ENCODE measurements around the gene NOVA1. TPM values are rescaled to one million over a fixed set of nuclear protein-coding genes. Genes with fewer than 3 reads are reported as not detected.
"Not testable (repeated sequence)": the region's sequence is repeated elsewhere in the genome, so short reads cannot be mapped to it uniquely, and the experiment has no call there.

The NOVA1 gene
- total and polyA plus RNA-seq, 2 of the 13 experiments (the other 11 are each of a cell fraction or from before 2014, with no cell fraction given), result 0.13 TPM

DNA sequence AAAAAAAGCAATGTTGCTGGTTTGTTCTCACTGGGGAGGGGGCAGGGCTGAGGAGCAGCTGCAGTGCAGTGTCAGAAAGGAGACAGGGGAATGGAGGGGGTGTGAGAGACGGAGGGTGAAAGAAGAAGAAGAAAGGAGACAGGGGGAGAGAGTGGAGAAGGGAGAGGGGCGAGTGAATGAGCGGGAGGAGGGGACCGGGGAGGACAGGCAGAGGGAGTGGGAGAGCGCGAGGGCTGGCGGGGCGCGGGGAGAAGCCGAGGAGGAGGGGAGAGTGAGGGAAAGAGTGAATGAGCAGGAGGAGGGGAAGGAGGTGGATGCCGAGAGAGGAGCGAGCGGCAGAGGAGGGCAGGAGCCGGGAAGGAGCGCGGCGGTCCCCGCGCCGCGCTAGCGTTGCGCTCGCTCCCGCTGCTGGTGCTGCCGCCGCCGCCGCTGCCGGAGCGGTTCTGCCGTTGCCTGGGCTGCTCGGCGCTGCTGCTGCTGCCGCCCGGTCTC lies at the start of gene NOVA1 (continued):
- TF ChIP-seq ZFP1 (CRISPR knock-in tag; IDR thresholded peaks at IDR 0.05) (no peak), PTBP1 (IDR thresholded peaks at IDR 0.05; ENCODE audit: low read depth, low read length, poor library complexity, severe bottlenecking) (peak; percentile 41), RBM39 (IDR thresholded peaks at IDR 0.05; ENCODE audit: low read depth, low read length, poor library complexity, severe bottlenecking) (no peak), ZNF773 (CRISPR knock-in tag; IDR thresholded peaks at IDR 0.05; ENCODE audit: borderline replicate concordance) (peak; percentile 59; the same call in 1 of the 2 replicates), ZNF619 (CRISPR knock-in tag; IDR thresholded peaks at IDR 0.05) (no peak), TSC22D2 (CRISPR knock-in tag; IDR thresholded peaks at IDR 0.05; ENCODE audit: borderline replicate concordance) (no peak), ZFP37 (CRISPR knock-in tag; IDR thresholded peaks at IDR 0.05; ENCODE audit: borderline replicate concordance) (no peak), BRCA1 (CRISPR knock-in tag; IDR thresholded peaks at IDR 0.05) (no peak)
- TF ChIP-seq, protein P1, sequence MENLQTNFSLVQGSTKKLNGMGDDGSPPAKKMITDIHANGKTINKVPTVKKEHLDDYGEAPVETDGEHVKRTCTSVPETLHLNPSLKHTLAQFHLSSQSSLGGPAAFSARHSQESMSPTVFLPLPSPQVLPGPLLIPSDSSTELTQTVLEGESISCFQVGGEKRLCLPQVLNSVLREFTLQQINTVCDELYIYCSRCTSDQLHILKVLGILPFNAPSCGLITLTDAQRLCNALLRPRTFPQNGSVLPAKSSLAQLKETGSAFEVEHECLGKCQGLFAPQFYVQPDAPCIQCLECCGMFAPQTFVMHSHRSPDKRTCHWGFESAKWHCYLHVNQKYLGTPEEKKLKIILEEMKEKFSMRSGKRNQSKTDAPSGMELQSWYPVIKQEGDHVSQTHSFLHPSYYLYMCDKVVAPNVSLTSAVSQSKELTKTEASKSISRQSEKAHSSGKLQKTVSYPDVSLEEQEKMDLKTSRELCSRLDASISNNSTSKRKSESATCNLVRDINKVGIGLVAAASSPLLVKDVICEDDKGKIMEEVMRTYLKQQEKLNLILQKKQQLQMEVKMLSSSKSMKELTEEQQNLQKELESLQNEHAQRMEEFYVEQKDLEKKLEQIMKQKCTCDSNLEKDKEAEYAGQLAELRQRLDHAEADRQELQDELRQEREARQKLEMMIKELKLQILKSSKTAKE (CRISPR knock-in tag; IDR thresholded peaks at IDR 0.05; ENCODE audit: borderline replicate concordance), result no peak

DNA sequence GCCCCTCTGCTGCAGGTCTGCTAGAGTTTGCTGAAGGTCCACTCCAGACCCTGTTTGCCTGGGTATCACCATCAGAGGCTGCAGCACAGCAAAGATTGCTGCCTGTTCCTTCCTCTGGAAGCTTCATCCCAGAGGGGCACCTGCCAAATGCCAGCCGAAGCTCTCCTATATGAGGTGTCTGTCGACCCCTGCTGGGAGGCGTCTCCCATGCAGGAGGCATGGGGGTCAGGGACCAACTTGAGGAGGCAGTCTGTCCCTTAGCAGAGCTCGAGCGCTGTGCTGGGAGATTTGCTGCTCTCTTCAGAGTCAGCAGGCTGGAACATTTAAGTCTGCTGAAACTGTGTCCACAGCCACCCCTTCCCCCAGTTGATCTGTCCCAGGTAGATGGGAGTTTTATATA lies 47.2 kb upstream of the NOVA1 start:
- H3K9ac ChIP-seq (ENCODE audit: insufficient read depth, low read depth, low read length); H2AFZ ChIP-seq (ENCODE audit: low read length); H3K79me2 ChIP-seq (ENCODE audit: insufficient read depth, low read length); H3K36me3 ChIP-seq (replicated peaks in 1 of 2; ENCODE audit: control insufficient read depth in 1 of 2, insufficient read depth in 2 of 2, low read length in 2 of 2); H3K4me2 ChIP-seq (ENCODE audit: low read depth, low read length); H3K4me1 ChIP-seq (ENCODE audit: insufficient read depth, low read length); H4K20me1 ChIP-seq (ENCODE audit: insufficient read depth, low read length); DNase-seq (ENCODE audit: low spot score); intact Hi-C loops (cut with micrococcal nuclease; ENCODE audit: unreplicated experiment); POLR2A ChIA-PET; H3K27ac ChIP-seq (ENCODE audit: extremely low read length, insufficient read depth, low read length); ATAC-seq; H3K4me3 ChIP-seq (replicated peaks in 1 of 3; ENCODE audit: insufficient read depth in 1 of 3, low read depth in 2 of 3, low read length in 3 of 3); CTCF ChIA-PET (ENCODE audit: low intra/inter-chr PET ratio, low total read pairs); BruUV-seq (replicated peaks); H3K27me3 ChIP-seq (ENCODE audit: control insufficient read depth in 1 of 2, insufficient read depth in 2 of 2, low read length in 2 of 2); FAIRE-seq; in situ Hi-C loops (cut with HindIII; ENCODE audit: extremely low pct_ligation_motif_present, low pct_unique_long_range_greater_than_20kb): not testable (repeated sequence)
- H3K9me3 ChIP-seq (ENCODE audit: low read length), result peaks cover 97% of the 10 kb centered on the region
- WGBS (ENCODE audit: low lambda C conversion rate), result 19% methylated on average over 5 of the region's 5 CpGs
- TF ChIP-seq, protein P2, sequence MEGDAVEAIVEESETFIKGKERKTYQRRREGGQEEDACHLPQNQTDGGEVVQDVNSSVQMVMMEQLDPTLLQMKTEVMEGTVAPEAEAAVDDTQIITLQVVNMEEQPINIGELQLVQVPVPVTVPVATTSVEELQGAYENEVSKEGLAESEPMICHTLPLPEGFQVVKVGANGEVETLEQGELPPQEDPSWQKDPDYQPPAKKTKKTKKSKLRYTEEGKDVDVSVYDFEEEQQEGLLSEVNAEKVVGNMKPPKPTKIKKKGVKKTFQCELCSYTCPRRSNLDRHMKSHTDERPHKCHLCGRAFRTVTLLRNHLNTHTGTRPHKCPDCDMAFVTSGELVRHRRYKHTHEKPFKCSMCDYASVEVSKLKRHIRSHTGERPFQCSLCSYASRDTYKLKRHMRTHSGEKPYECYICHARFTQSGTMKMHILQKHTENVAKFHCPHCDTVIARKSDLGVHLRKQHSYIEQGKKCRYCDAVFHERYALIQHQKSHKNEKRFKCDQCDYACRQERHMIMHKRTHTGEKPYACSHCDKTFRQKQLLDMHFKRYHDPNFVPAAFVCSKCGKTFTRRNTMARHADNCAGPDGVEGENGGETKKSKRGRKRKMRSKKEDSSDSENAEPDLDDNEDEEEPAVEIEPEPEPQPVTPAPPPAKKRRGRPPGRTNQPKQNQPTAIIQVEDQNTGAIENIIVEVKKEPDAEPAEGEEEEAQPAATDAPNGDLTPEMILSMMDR (CRISPR knock-in tag; IDR thresholded peaks at IDR 0.05), result peak; percentile 36
- peak; percentile 46 for TF ChIP-seq STAG1 (CRISPR knock-in tag; IDR thresholded peaks at IDR 0.05)
- TF ChIP-seq, protein P3, sequence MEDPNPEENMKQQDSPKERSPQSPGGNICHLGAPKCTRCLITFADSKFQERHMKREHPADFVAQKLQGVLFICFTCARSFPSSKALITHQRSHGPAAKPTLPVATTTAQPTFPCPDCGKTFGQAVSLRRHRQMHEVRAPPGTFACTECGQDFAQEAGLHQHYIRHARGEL (CRISPR knock-in tag; IDR thresholded peaks at IDR 0.05), result peak; percentile 88; the same call in 1 of the 2 replicates
